HG03469 (cell line): ENCODE data around the gene DHX38.

Experiments used
- ATAC-seq: cut with Tn5 transposase; IDR thresholded peaks from one replicate; pipeline ENCODE4 v1.9.1; 2021; ENCODE audit warnings: mild to moderate bottlenecking, moderate library complexity, moderate number of reproducible peaks; ENCODE audit not compliant: unreplicated experiment

The DHX38 gene

DNA sequence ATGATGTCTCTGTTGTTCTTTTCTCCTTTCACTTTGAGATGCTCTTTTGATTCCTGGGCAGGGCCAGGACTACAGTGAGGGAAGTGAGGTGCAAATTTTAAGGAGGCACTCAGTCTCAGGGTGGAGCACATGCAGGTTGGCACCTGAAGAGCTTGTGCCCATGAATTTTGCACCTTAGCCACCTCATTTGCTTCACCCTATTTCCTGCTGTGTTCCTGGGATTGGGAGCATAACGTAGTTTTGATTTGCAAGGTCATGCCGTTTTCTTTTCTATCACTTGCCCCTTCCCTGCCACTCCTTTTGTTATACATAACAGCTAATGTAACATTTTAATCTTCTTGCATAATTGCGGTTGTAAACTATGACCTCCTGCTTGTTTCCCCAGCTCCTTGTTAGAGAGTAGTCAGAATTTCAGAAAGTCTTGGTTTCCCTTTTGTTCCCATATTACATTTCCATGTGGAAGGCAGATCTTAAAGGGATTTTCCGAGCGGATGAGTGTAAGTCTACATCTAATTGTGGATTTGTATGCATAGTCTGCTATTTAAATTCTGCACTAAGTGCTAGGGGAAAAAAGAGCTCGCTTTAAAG is 68.6 kb downstream of the DHX38 start:
- no peak for ATAC-seq
